Liver (tissue), 3 donors: Measurements from ENCODE around the gene TEX50.

Source experiments
- FOXA1 ChIP-seq: IDR thresholded peaks from 2 replicates; pipeline ENCODE4 v1.6.1; 2016; ENCODE audit warnings: antibody characterized with exemption
- RXRA ChIP-seq, 2 donors: IDR thresholded peaks; 2 replicates each; pipeline ENCODE4 v1.6.1; 2017 to 2018; ENCODE audit warnings: antibody characterized with exemption in 2 of 2, mild to moderate bottlenecking in 1 of 2
- TAF1 ChIP-seq: conservative IDR thresholded peaks from 2 replicates; pipeline ENCODE4 v1.6.1; 2016; ENCODE audit warnings: antibody characterized with exemption, mild to moderate bottlenecking
- TF ChIP-seq, protein P1 (sequence below): IDR thresholded peaks from 2 replicates; pipeline ENCODE4 v1.6.1; 2016; ENCODE audit warnings: antibody characterized with exemption
- TF ChIP-seq, protein P2 (sequence below): fragments of 150-350 bp; IDR thresholded peaks from 2 replicates; pipeline ENCODE4 v1.5.1; 2017; ENCODE audit warnings: improper control_type of control experiment, low read depth, low read length; ENCODE audit not compliant: missing input control
- TF ChIP-seq, protein P3 (sequence below): IDR thresholded peaks from 2 replicates; pipeline ENCODE4 v1.6.1; 2016; ENCODE audit warnings: antibody characterized with exemption, mild to moderate bottlenecking
- TF ChIP-seq, protein P4 (sequence below): IDR thresholded peaks from 2 replicates; pipeline ENCODE4 v1.6.1; 2016; ENCODE audit warnings: antibody characterized with exemption
- donor health status: healthy.
- donor health status: healthy.

DNA sequence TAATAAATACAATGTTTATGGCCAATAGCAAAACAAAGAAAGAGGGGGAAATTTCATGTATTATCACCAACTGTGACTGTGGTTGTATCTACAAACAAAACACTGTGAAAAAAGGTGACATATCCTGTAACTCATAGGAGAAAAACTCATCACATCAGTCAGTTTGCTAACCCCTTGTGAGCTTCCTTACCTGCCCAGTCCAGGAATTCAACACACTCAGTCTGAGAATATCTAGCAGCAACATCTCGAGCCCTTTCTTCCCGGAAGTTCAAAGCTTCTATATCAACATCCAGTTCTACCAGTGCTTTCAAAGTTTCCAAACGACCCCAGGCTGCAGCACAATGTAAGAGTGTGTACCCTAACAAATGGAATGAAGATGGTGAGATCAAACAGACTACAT lies 11.5 kb downstream of the TEX50 start:
- TF ChIP-seq, protein P1, sequence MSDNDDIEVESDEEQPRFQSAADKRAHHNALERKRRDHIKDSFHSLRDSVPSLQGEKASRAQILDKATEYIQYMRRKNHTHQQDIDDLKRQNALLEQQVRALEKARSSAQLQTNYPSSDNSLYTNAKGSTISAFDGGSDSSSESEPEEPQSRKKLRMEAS = no peak
- TF ChIP-seq, protein P2, sequence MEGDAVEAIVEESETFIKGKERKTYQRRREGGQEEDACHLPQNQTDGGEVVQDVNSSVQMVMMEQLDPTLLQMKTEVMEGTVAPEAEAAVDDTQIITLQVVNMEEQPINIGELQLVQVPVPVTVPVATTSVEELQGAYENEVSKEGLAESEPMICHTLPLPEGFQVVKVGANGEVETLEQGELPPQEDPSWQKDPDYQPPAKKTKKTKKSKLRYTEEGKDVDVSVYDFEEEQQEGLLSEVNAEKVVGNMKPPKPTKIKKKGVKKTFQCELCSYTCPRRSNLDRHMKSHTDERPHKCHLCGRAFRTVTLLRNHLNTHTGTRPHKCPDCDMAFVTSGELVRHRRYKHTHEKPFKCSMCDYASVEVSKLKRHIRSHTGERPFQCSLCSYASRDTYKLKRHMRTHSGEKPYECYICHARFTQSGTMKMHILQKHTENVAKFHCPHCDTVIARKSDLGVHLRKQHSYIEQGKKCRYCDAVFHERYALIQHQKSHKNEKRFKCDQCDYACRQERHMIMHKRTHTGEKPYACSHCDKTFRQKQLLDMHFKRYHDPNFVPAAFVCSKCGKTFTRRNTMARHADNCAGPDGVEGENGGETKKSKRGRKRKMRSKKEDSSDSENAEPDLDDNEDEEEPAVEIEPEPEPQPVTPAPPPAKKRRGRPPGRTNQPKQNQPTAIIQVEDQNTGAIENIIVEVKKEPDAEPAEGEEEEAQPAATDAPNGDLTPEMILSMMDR = no peak
- TF ChIP-seq TAF1 = no peak
- TF ChIP-seq RXRA (IDR thresholded peaks at IDR 0.05) = no peak
- TF ChIP-seq, protein P3, sequence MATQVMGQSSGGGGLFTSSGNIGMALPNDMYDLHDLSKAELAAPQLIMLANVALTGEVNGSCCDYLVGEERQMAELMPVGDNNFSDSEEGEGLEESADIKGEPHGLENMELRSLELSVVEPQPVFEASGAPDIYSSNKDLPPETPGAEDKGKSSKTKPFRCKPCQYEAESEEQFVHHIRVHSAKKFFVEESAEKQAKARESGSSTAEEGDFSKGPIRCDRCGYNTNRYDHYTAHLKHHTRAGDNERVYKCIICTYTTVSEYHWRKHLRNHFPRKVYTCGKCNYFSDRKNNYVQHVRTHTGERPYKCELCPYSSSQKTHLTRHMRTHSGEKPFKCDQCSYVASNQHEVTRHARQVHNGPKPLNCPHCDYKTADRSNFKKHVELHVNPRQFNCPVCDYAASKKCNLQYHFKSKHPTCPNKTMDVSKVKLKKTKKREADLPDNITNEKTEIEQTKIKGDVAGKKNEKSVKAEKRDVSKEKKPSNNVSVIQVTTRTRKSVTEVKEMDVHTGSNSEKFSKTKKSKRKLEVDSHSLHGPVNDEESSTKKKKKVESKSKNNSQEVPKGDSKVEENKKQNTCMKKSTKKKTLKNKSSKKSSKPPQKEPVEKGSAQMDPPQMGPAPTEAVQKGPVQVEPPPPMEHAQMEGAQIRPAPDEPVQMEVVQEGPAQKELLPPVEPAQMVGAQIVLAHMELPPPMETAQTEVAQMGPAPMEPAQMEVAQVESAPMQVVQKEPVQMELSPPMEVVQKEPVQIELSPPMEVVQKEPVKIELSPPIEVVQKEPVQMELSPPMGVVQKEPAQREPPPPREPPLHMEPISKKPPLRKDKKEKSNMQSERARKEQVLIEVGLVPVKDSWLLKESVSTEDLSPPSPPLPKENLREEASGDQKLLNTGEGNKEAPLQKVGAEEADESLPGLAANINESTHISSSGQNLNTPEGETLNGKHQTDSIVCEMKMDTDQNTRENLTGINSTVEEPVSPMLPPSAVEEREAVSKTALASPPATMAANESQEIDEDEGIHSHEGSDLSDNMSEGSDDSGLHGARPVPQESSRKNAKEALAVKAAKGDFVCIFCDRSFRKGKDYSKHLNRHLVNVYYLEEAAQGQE = no peak
- no peak for TF ChIP-seq FOXA1
- TF ChIP-seq, protein P4, sequence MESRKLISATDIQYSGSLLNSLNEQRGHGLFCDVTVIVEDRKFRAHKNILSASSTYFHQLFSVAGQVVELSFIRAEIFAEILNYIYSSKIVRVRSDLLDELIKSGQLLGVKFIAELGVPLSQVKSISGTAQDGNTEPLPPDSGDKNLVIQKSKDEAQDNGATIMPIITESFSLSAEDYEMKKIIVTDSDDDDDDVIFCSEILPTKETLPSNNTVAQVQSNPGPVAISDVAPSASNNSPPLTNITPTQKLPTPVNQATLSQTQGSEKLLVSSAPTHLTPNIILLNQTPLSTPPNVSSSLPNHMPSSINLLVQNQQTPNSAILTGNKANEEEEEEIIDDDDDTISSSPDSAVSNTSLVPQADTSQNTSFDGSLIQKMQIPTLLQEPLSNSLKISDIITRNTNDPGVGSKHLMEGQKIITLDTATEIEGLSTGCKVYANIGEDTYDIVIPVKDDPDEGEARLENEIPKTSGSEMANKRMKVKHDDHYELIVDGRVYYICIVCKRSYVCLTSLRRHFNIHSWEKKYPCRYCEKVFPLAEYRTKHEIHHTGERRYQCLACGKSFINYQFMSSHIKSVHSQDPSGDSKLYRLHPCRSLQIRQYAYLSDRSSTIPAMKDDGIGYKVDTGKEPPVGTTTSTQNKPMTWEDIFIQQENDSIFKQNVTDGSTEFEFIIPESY = no peak
